HCT116 (cell line): ENCODE measurements around the gene HIP1. TPM values are rescaled to one million over a fixed set of nuclear protein-coding genes. Genes with fewer than 3 reads are reported as not detected.

Source experiments
- ATAC-seq: fragments of 200-7000 bp; cut with Tn5 transposase; 2 replicates; pipeline ENCODE4 v1.9.1; 2020; ENCODE audit warnings: mild to moderate bottlenecking, moderate library complexity
- BruUV-seq: library from RNA; stranded (reverse); fragments of 400-500 nt; replicated peaks from 2 replicates; lab custom pipeline; 2021; lab: Mats Ljungman, UMichigan
- CTCF ChIA-PET: fragments of 300-600 bp; sonication (Branson Sonifier 250); formaldehyde crosslinking; loops from one replicate; lab custom pipeline; 2021; ENCODE audit warnings: antibody characterized with exemption; lab: Charles Lee
- POLR2A ChIA-PET: fragments of 300-600, 350-600 bp; sonication (Branson Sonifier 250); formaldehyde crosslinking; loops from one replicate; lab custom pipeline; 2021; ENCODE audit warnings: antibody characterized with exemption; lab: Charles Lee
- RAD21 ChIA-PET, 2 experiments: fragments of 300-600 bp; sonication (Branson Sonifier 250); formaldehyde crosslinking; loops; one replicate each; lab custom pipeline; 2023; ENCODE audit warnings: low total read pairs in 2 of 2; ENCODE audit not compliant: uncharacterized antibody in 2 of 2, unreplicated experiment in 2 of 2, low non-redundant PET in 1 of 2; lab: Charles Lee
- DNase-seq: peaks from one replicate; pipeline ENCODE4 v3.0.0-alpha.2; 2010; ENCODE audit warnings: low read depth, low spot score
- H2AFZ ChIP-seq: fragments of 200-600 bp; shearing (Covaris generic), sonication (generic); 2 replicates; pipeline ENCODE4 v1.6.1; 2017; ENCODE audit warnings: low read depth, mixed run types, mixed read lengths, antibody characterized with exemption, low read length; ENCODE audit not compliant: poor library complexity, severe bottlenecking
- H3K27ac ChIP-seq: 2 replicates; pipeline ENCODE4 v1.5.1; 2012; ENCODE audit warnings: low read depth, low read length
- H3K27me3 ChIP-seq: fragments of 200-600 bp; sonication (generic); 2 replicates; pipeline ENCODE4 v1.6.1; 2016; ENCODE audit warnings: mixed run types, low read length, mixed read lengths; ENCODE audit not compliant: insufficient read depth
- H3K36me3 ChIP-seq, 2 experiments: fragments of 200-500 bp in 1 of 2; fragments of 200-600 bp in 1 of 2; sonication (Bioruptor generic) in 1 of 2; sonication (generic) in 1 of 2; 2 replicates each; pipeline versions ENCODE4 v1.5.1 to v1.6.1; 2014 to 2016; ENCODE audit warnings: low read length in 2 of 2, inconsistent platforms in 1 of 2, mixed read lengths in 1 of 2, mixed run types in 1 of 2; ENCODE audit not compliant: insufficient read depth in 2 of 2, control insufficient read depth in 1 of 2
- H3K4me1 ChIP-seq, 2 experiments: fragments of 200-600 bp in 1 of 2; sonication (generic) in 1 of 2; 2 replicates each; pipeline versions ENCODE4 v1.5.1 to v1.6.1; 2012 to 2017; ENCODE audit warnings: low read length in 2 of 2, inconsistent platforms in 1 of 2, mild to moderate bottlenecking in 1 of 2, mixed read lengths in 1 of 2, mixed run types in 1 of 2, moderate library complexity in 1 of 2; ENCODE audit not compliant: insufficient read depth in 2 of 2, control insufficient read depth in 1 of 2
- H3K4me2 ChIP-seq: fragments of 200-600 bp; sonication (generic); 2 replicates; pipeline ENCODE4 v1.6.1; 2017; ENCODE audit warnings: mixed run types, low read length, mixed read lengths
- H3K4me3 ChIP-seq, 2 experiments: fragments of 200-600 bp in 1 of 2; sonication (generic) in 1 of 2; replicated peaks in 1 of 2; 2 replicates each; pipeline ENCODE4 v1.5.1; 2011 to 2016; ENCODE audit warnings: low read length in 2 of 2, control low read depth in 1 of 2, low read depth in 1 of 2, mild to moderate bottlenecking in 1 of 2, mixed read lengths in 1 of 2, mixed run types in 1 of 2
- H3K79me2 ChIP-seq: fragments of 200-600 bp; sonication (generic); 2 replicates; pipeline ENCODE4 v1.6.1; 2017; ENCODE audit warnings: mild to moderate bottlenecking, mixed run types, low read length, moderate library complexity, mixed read lengths; ENCODE audit not compliant: insufficient read depth
- H3K9ac ChIP-seq: fragments of 200-600 bp; sonication (generic); 2 replicates; pipeline ENCODE4 v1.6.1; 2016; ENCODE audit warnings: low read length, mixed read lengths
- H3K9me2 ChIP-seq: fragments of 200-600 bp; sonication (generic), shearing (Covaris generic); 2 replicates; pipeline ENCODE4 v1.6.1; 2017; ENCODE audit warnings: mixed run types, mild to moderate bottlenecking, moderate library complexity; ENCODE audit not compliant: insufficient read depth
- H3K9me3 ChIP-seq, 2 experiments: fragments of 200-500 bp in 1 of 2; fragments of 200-600 bp in 1 of 2; sonication (Bioruptor generic) in 1 of 2; sonication (generic) in 1 of 2; 2 replicates each; pipeline ENCODE4 v1.6.1; 2014 to 2017; ENCODE audit warnings: low read length in 2 of 2, mixed read lengths in 2 of 2, inconsistent platforms in 1 of 2, low read depth in 1 of 2, mild to moderate bottlenecking in 1 of 2, mixed run types in 1 of 2, moderate library complexity in 1 of 2; ENCODE audit not compliant: control insufficient read depth in 1 of 2, insufficient read depth in 1 of 2
- H4K20me1 ChIP-seq: fragments of 200-600 bp; sonication (generic), shearing (Covaris generic); 2 replicates; pipeline ENCODE4 v1.6.1; 2017; ENCODE audit warnings: mixed run types, mild to moderate bottlenecking, moderate library complexity; ENCODE audit not compliant: insufficient read depth
- ATF3 ChIP-seq: IDR thresholded peaks from 2 replicates; pipeline ENCODE4 v1.6.1; 2012
- CEBPB ChIP-seq: IDR thresholded peaks from 2 replicates; pipeline ENCODE4 v1.6.1; 2012; ENCODE audit warnings: low read depth
- EGR1 ChIP-seq: IDR thresholded peaks from 2 replicates; pipeline ENCODE4 v1.6.1; 2012; ENCODE audit warnings: low read depth
- JUND ChIP-seq: IDR thresholded peaks from 2 replicates; pipeline ENCODE4 v1.6.1; 2012
- RAD21 ChIP-seq: IDR thresholded peaks from 2 replicates; pipeline ENCODE4 v1.6.1; 2012; ENCODE audit warnings: low read depth, mild to moderate bottlenecking
- REST ChIP-seq: IDR thresholded peaks from 2 replicates; pipeline ENCODE4 v1.6.1; 2012; ENCODE audit warnings: low read depth
- SIN3A ChIP-seq: IDR thresholded peaks from 2 replicates; pipeline ENCODE4 v1.6.1; 2012; ENCODE audit warnings: low read depth
- SP1 ChIP-seq: IDR thresholded peaks from 2 replicates; pipeline ENCODE4 v1.6.1; 2012; ENCODE audit warnings: low read depth
- SRF ChIP-seq: IDR thresholded peaks from 2 replicates; pipeline ENCODE4 v1.6.1; 2012; ENCODE audit warnings: low read depth
- YY1 ChIP-seq: IDR thresholded peaks from 2 replicates; pipeline ENCODE4 v1.6.1; 2011; ENCODE audit warnings: low read length, low read depth, moderate library complexity, mild to moderate bottlenecking; ENCODE audit not compliant: insufficient replicate concordance; ENCODE audit errors: extremely low read depth
- ZBTB33 ChIP-seq: IDR thresholded peaks from 2 replicates; pipeline ENCODE4 v1.6.1; 2011; ENCODE audit warnings: mild to moderate bottlenecking, low read length, moderate library complexity; ENCODE audit not compliant: insufficient replicate concordance; ENCODE audit errors: extremely low read depth
- ZFX ChIP-seq: fragments of 450-650 bp; IDR thresholded peaks from 2 replicates; pipeline ENCODE4 v1.6.1; 2017
- intact Hi-C: fragments of 100-400 bp; cut with micrococcal nuclease; formaldehyde crosslinking; loops from 2 replicates; pipeline ENCODE4 v1.10.0; 2022
- total RNA-seq: library from RNA; stranded (reverse); gene quantifications from one replicate; pipeline ENCODE4 v1.2.1, GENCODE V29; 2021; ENCODE audit not compliant: unreplicated experiment

The HIP1 gene
- total RNA-seq, 1 experiment from 2014 or later = 22.1 TPM

- TF ChIP-seq CEBPB (no peak), ZBTB33 (no peak), YY1 (no peak), SP1 (no peak), ZFX (no peak)
- Histone ChIP-seq H3K4me3 (no peak overlapping the region), H3K9me2 (no peaks in the 10 kb centered on the region), H3K4me2 (no peak overlapping the region), H3K36me3 (no peaks in the 10 kb centered on the region), H3K27me3 (no peaks in the 10 kb centered on the region), H3K79me2 (no peaks in the 10 kb centered on the region), H3K4me1 (peaks cover 26 to 30% of the 10 kb centered on the region in 2 experiments), H3K9me3 (no peaks in the 10 kb centered on the region), H3K27ac (no peak overlapping the region), H4K20me1 (no peaks in the 10 kb centered on the region), H2AFZ (no peak overlapping the region), H3K9ac (no peak overlapping the region)
- intact Hi-C loops = no loop called here
- ChIA-PET CTCF (no interaction called here), RAD21 (interaction anchor here in 1 of 2 experiments (0.8 kb wide), 1 partner anchor 13 kb away, joined by 3 read pairs; no protein-coding TSS in a partner anchor), POLR2A (no interaction called here)
- ATAC-seq = no peak
- no TSS peak for BruUV-seq
- no peak for DNase-seq
Observed at GRCh38 chr7:75654855-75655254, 83.9 kb downstream of the HIP1 start.

- ChIA-PET CTCF (no interaction called here), RAD21 (no interaction called here), POLR2A (no interaction called here)
- intact Hi-C loops = no loop called here
- H3K79me2 ChIP-seq = no peaks in the 10 kb centered on the region
- H3K9me2 ChIP-seq = no peaks in the 10 kb centered on the region
- H3K36me3 ChIP-seq = no peaks in the 10 kb centered on the region
- H3K9me3 ChIP-seq = no peaks in the 10 kb centered on the region
- no peak overlapping the region for H3K27ac ChIP-seq
- H4K20me1 ChIP-seq = no peaks in the 10 kb centered on the region
- no peak for ATAC-seq
- no peak overlapping the region for H2AFZ ChIP-seq
- no peak for TF ChIP-seq SRF
- TF ChIP-seq JUND = no peak
- TF ChIP-seq REST = no peak
- no peak for TF ChIP-seq SIN3A
- TF ChIP-seq EGR1 = no peak
- no peak for TF ChIP-seq ATF3
- no peak for TF ChIP-seq RAD21
- no peak for DNase-seq
- BruUV-seq = no TSS peak
- H3K9ac ChIP-seq = no peak overlapping the region
- H3K4me2 ChIP-seq = no peak overlapping the region
- no peaks in the 10 kb centered on the region for H3K27me3 ChIP-seq
- H3K4me3 ChIP-seq = no peak overlapping the region
- H3K4me1 ChIP-seq = peaks cover 31 to 32% of the 10 kb centered on the region in 2 experiments
Observed at GRCh38 chr7:75653651-75654050, 85.1 kb downstream of the HIP1 start.
